ENCODE measurements around the gene CCRL2. TPM values are rescaled to one million over a fixed set of nuclear protein-coding genes. Genes with fewer than 3 reads are reported as not detected.

The CCRL2 gene
- total and polyA plus RNA-seq, 9 of the 15 experiments (the other 6 are each of a cell fraction or from before 2014, with no cell fraction given) = 3.4 to 5.7 (median 4.0) TPM

- H3K79me2 ChIP-seq (ENCODE audit: control insufficient read depth, insufficient read depth, low read length) = no peaks in the 10 kb centered on the region
- POLR2A ChIA-PET = interaction anchor here (1.4 to 1.6 kb wide), 2 partner anchors 12 to 14 kb away, joined by 3 to 6 read pairs; no protein-coding TSS in a partner anchor
- intact Hi-C loops (cut with micrococcal nuclease) = loop anchor here (5.0 kb wide), 1 partner anchor 154 kb away; no protein-coding TSS in a partner anchor
- no peak overlapping the region for H3K4me3 ChIP-seq
- H3K4me2 ChIP-seq (ENCODE audit: insufficient read depth, low read length) = no peak overlapping the region
- H4K20me1 ChIP-seq (replicated peaks; ENCODE audit: control insufficient read depth, insufficient read depth, low read length) = no peaks in the 10 kb centered on the region
- CTCF ChIA-PET (ENCODE audit: low intra/inter-chr PET ratio) = no interaction called here
- 1% methylated on average over 5 of the region's 5 CpGs for WGBS (ENCODE audit: insufficient coverage, low coverage, missing lambda C conversion rate)
- H3K27me3 ChIP-seq (ENCODE audit: control insufficient read depth in 2 of 2, insufficient read depth in 2 of 2, low read length in 2 of 2) = peaks cover 25 to 46% of the 10 kb centered on the region in 2 experiments
- H3K27ac ChIP-seq (ENCODE audit: extremely low read depth, low read depth, low read length) = no peak overlapping the region
- DNase-seq (ENCODE audit: extremely low read depth in 1 of 4, low spot score in 3 of 4) = no peak
- TF ChIP-seq HDAC6 (IDR thresholded peaks at IDR 0.05; ENCODE audit: low read depth, low read length) (no peak), TCF7 (IDR thresholded peaks at IDR 0.05; ENCODE audit: borderline replicate concordance) (no peak), KAT7 (CRISPR knock-in tag; IDR thresholded peaks at IDR 0.05; ENCODE audit: borderline replicate concordance) (no peak), GTF3C2 (IDR thresholded peaks at IDR 0.05; ENCODE audit: borderline replicate concordance, extremely low read depth, insufficient read length) (no peak), LEF1 (IDR thresholded peaks at IDR 0.05) (no peak)
- no peak for FAIRE-seq
- H3K9ac ChIP-seq (ENCODE audit: insufficient read depth in 1 of 2, low read depth in 2 of 2, low read length in 2 of 2) = no peak overlapping the region
- H3K9me1 ChIP-seq (ENCODE audit: control insufficient read depth, insufficient read depth, low read length) = no peaks in the 10 kb centered on the region
- no TSS peak for BruUV-seq (replicated peaks)
- no peak for ATAC-seq
- H3K9me3 ChIP-seq (replicated peaks; ENCODE audit: control insufficient read depth, insufficient read depth, low read depth, low read length) = no peaks in the 10 kb centered on the region
- in situ Hi-C loops (cut with MboI) = no loop called here
- H2AFZ ChIP-seq (ENCODE audit: low read depth, low read length) = no peak overlapping the region
- no peaks in the 10 kb centered on the region for H3K4me1 ChIP-seq (replicated peaks in 1 of 2; ENCODE audit: control insufficient read depth in 2 of 2, insufficient read depth in 2 of 2, low read length in 2 of 2)
- H3K36me3 ChIP-seq (ENCODE audit: control insufficient read depth, insufficient read depth, low read length) = no peaks in the 10 kb centered on the region
These were observed 41.1 kb upstream of the CCRL2 start for GRCh38 chr3:46365737-46366524.
